IMR-90 (cell line): ENCODE data around the gene NOM1. TPM values are rescaled to one million over a fixed set of nuclear protein-coding genes. Genes with fewer than 3 reads are reported as not detected.

Source experiments
- ATAC-seq: fragments of 200-7000 bp; cut with Tn5 transposase; 2 replicates; pipeline ENCODE4 v1.9.1; 2020; ENCODE audit warnings: low read depth, mild to moderate bottlenecking, moderate library complexity
- BruUV-seq: library from RNA; stranded (reverse); fragments of 400-500 nt; replicated peaks from 2 replicates; lab custom pipeline; 2021; lab: Mats Ljungman, UMichigan
- CTCF ChIA-PET: fragments of 300-600 bp; formaldehyde crosslinking; extraction: SDS; loops from one replicate; lab custom pipeline; 2021; ENCODE audit warnings: antibody characterized with exemption; lab: Yijun Ruan, JAX
- POLR2A ChIA-PET: fragments of 300-600 bp; sonication (Branson Sonifier 250); formaldehyde crosslinking; loops from one replicate; lab custom pipeline; 2022; ENCODE audit warnings: antibody characterized with exemption; ENCODE audit not compliant: unreplicated experiment; lab: Charles Lee
- DNase-seq: peaks from one replicate; pipeline ENCODE4 v3.0.0; 2013
- H2AFZ ChIP-seq: replicated peaks from 2 replicates; pipeline ENCODE3; 2013; ENCODE audit warnings: low read length, mild to moderate bottlenecking; ENCODE audit not compliant: poor library complexity
- H2AK5ac ChIP-seq: 2 replicates; pipeline ENCODE4 v1.6.1; 2013; ENCODE audit warnings: low read depth, low read length, inconsistent platforms
- H2AK9ac ChIP-seq: replicated peaks from 2 replicates; pipeline ENCODE3; 2013; ENCODE audit warnings: mild to moderate bottlenecking, low read depth, low read length, moderate library complexity; ENCODE audit not compliant: poor library complexity
- H2BK120ac ChIP-seq: 2 replicates; pipeline ENCODE4 v1.6.1; 2013; ENCODE audit warnings: low read depth, low read length, inconsistent platforms
- H2BK15ac ChIP-seq: 3 replicates; pipeline ENCODE4 v1.6.1; 2013; ENCODE audit warnings: low read depth, low read length, inconsistent platforms
- H2BK20ac ChIP-seq: 2 replicates; pipeline ENCODE4 v1.6.1; 2013; ENCODE audit warnings: low read depth, mild to moderate bottlenecking, inconsistent platforms, low read length, moderate library complexity
- H2BK5ac ChIP-seq: 2 replicates; pipeline ENCODE4 v1.6.1; 2013; ENCODE audit warnings: mild to moderate bottlenecking, low read depth, low read length, inconsistent platforms; ENCODE audit not compliant: poor library complexity, severe bottlenecking
- H3K14ac ChIP-seq: replicated peaks from 2 replicates; pipeline ENCODE4 v1.6.1; 2013; ENCODE audit warnings: low read depth, low read length, inconsistent platforms
- H3K18ac ChIP-seq: 2 replicates; pipeline ENCODE4 v1.6.1; 2013; ENCODE audit warnings: low read depth, low read length, control low read depth
- H3K23ac ChIP-seq: 2 replicates; pipeline ENCODE4 v1.6.1; 2013; ENCODE audit warnings: low read depth, low read length, inconsistent platforms
- H3K27ac ChIP-seq: 2 replicates; pipeline ENCODE4 v1.5.1; 2013; ENCODE audit warnings: mild to moderate bottlenecking, control low read depth, low read length; ENCODE audit not compliant: insufficient read depth
- H3K27me3 ChIP-seq: 2 replicates; pipeline ENCODE4 v1.6.1; 2013; ENCODE audit warnings: low read length; ENCODE audit not compliant: control insufficient read depth, insufficient read depth
- H3K36me3 ChIP-seq: 2 replicates; pipeline ENCODE4 v1.6.1; 2013; ENCODE audit warnings: low read length, mixed read lengths; ENCODE audit not compliant: control insufficient read depth, insufficient read depth
- H3K4ac ChIP-seq: 2 replicates; pipeline ENCODE4 v1.6.1; 2013; ENCODE audit warnings: low read depth, low read length, inconsistent platforms
- H3K4me1 ChIP-seq: 2 replicates; pipeline ENCODE4 v1.6.1; 2013; ENCODE audit warnings: low read length, mixed read lengths; ENCODE audit not compliant: control insufficient read depth, insufficient read depth
- H3K4me2 ChIP-seq: 2 replicates; pipeline ENCODE4 v1.6.1; 2013; ENCODE audit warnings: low read depth, mild to moderate bottlenecking, control low read depth, low read length, moderate library complexity
- H3K4me3 ChIP-seq: 2 replicates; pipeline ENCODE4 v1.5.1; 2013; ENCODE audit warnings: low read depth, mild to moderate bottlenecking, control low read depth, low read length, moderate library complexity; ENCODE audit not compliant: insufficient read depth
- H3K56ac ChIP-seq: 2 replicates; pipeline ENCODE4 v1.6.1; 2013; ENCODE audit warnings: low read length, inconsistent platforms; ENCODE audit not compliant: insufficient read depth; ENCODE audit errors: extremely low read depth
- H3K79me1 ChIP-seq, 2 experiments: 2 replicates each; pipeline ENCODE4 v1.6.1; 2013; ENCODE audit warnings: low read length in 2 of 2, inconsistent platforms in 1 of 2, low read depth in 1 of 2
- H3K9ac ChIP-seq: 2 replicates; pipeline ENCODE4 v1.6.1; 2013; ENCODE audit warnings: low read depth, low read length, control low read depth
- H3K9me1 ChIP-seq: 2 replicates; pipeline ENCODE4 v1.6.1; 2013; ENCODE audit warnings: low read length, inconsistent platforms; ENCODE audit not compliant: insufficient read depth
- H3K9me3 ChIP-seq: 2 replicates; pipeline ENCODE4 v1.6.1; 2013; ENCODE audit warnings: low read length; ENCODE audit not compliant: control insufficient read depth, insufficient read depth
- H4K20me1 ChIP-seq: 2 replicates; pipeline ENCODE4 v1.6.1; 2013; ENCODE audit warnings: low read length, inconsistent platforms; ENCODE audit not compliant: insufficient read depth
- H4K5ac ChIP-seq: 2 replicates; pipeline ENCODE4 v1.6.1; 2013; ENCODE audit warnings: mild to moderate bottlenecking, low read depth, low read length, control low read depth
- H4K8ac ChIP-seq, 2 experiments: 2 replicates each; pipeline ENCODE4 v1.6.1; 2013; ENCODE audit warnings: low read depth in 2 of 2, low read length in 2 of 2, control low read depth in 1 of 2, inconsistent platforms in 1 of 2
- H4K91ac ChIP-seq: 2 replicates; pipeline ENCODE4 v1.6.1; 2013; ENCODE audit warnings: low read depth, low read length, inconsistent platforms; ENCODE audit not compliant: insufficient read depth
- BHLHE40 ChIP-seq: fragments of 150-350 bp; IDR thresholded peaks from 2 replicates; pipeline ENCODE4 v1.6.1; 2016; ENCODE audit warnings: mild to moderate bottlenecking, low read depth, low read length
- CEBPB ChIP-seq: IDR thresholded peaks from 2 replicates; pipeline ENCODE4 v1.6.1; 2012; ENCODE audit warnings: low read depth, low read length, improper control_type of control experiment
- CHD1 ChIP-seq: IDR thresholded peaks from 2 replicates; pipeline ENCODE4 v1.6.1; 2012; ENCODE audit warnings: low read depth, low read length, improper control_type of control experiment
- CTCF ChIP-seq: conservative IDR thresholded peaks from 2 replicates; pipeline ENCODE4 v1.5.1; 2012; ENCODE audit warnings: mild to moderate bottlenecking, low read depth, low read length, improper control_type of control experiment
- ELK1 ChIP-seq: fragments of 150-350 bp; IDR thresholded peaks from 2 replicates; pipeline ENCODE4 v1.6.1; 2016; ENCODE audit warnings: low read depth, mild to moderate bottlenecking, low read length, moderate library complexity, borderline replicate concordance
- FOS ChIP-seq: fragments of 150-350 bp; IDR thresholded peaks from 2 replicates; pipeline ENCODE4 v1.6.1; 2016; ENCODE audit warnings: low read depth, low read length
- MAFK ChIP-seq: IDR thresholded peaks from 2 replicates; pipeline ENCODE4 v1.6.1; 2012; ENCODE audit warnings: low read depth, low read length, improper control_type of control experiment
- MAZ ChIP-seq: IDR thresholded peaks from 2 replicates; pipeline ENCODE4 v1.6.1; 2012; ENCODE audit warnings: low read depth, mild to moderate bottlenecking, low read length, improper control_type of control experiment, moderate library complexity, borderline replicate concordance
- MXI1 ChIP-seq: IDR thresholded peaks from 2 replicates; pipeline ENCODE4 v1.6.1; 2012; ENCODE audit warnings: low read depth, mild to moderate bottlenecking, low read length, moderate library complexity, borderline replicate concordance
- NFE2L2 ChIP-seq: fragments of 150-350 bp; IDR thresholded peaks from 2 replicates; pipeline ENCODE4 v1.6.1; 2016; ENCODE audit warnings: low read depth, mild to moderate bottlenecking, low read length
- POLR2A ChIP-seq: IDR thresholded peaks from 2 replicates; pipeline ENCODE4 v1.6.1; 2012; ENCODE audit warnings: mild to moderate bottlenecking, low read depth, low read length
- RAD21 ChIP-seq: IDR thresholded peaks from 2 replicates; pipeline ENCODE4 v1.6.1; 2012; ENCODE audit warnings: low read length, improper control_type of control experiment
- RCOR1 ChIP-seq: IDR thresholded peaks from 2 replicates; pipeline ENCODE4 v1.6.1; 2012; ENCODE audit warnings: mild to moderate bottlenecking, low read length, improper control_type of control experiment; ENCODE audit not compliant: insufficient replicate concordance
- RFX5 ChIP-seq: IDR thresholded peaks from 2 replicates; pipeline ENCODE4 v1.8.0; 2012; ENCODE audit warnings: low read depth, mild to moderate bottlenecking, low read length, moderate library complexity
- SMC3 ChIP-seq: fragments of 150-350 bp; IDR thresholded peaks from 2 replicates; pipeline ENCODE4 v1.6.1; 2016; ENCODE audit warnings: low read depth, mild to moderate bottlenecking, antibody characterized with exemption, low read length, moderate library complexity
- WGBS, 2 experiments: methylation state at CpG; one replicate each; pipeline versions ENCODE4 v1.1.5 to v1.1.7; 2013; ENCODE audit warnings: missing lambda C conversion rate in 2 of 2; ENCODE audit not compliant: insufficient read length in 1 of 2; ENCODE audit errors: extremely low coverage in 2 of 2; 5-methylcytosine and 5-hydroxymethylcytosine counted together
- dilution Hi-C: fragments of 300-500 bp; cut with HindIII; formaldehyde crosslinking; loops from one replicate; pipeline ENCODE4 v1.14.3; 2018; ENCODE audit warnings: low sequenced_read_pairs; ENCODE audit not compliant: unreplicated experiment
- in situ Hi-C: fragments of 300-500 bp; cut with MboI; formaldehyde crosslinking; loops from 3 replicates; pipeline ENCODE4 v1.14.3; 2019; ENCODE audit warnings: low sequenced_read_pairs, inconsistent platforms, mixed read lengths
- intact Hi-C: fragments of 100-400 bp; cut with micrococcal nuclease; formaldehyde crosslinking; loops from 2 replicates; pipeline ENCODE4 v1.10.0; 2022
- polyA plus RNA-seq, 3 experiments: library from polyadenylated mRNA; depleted of rRNA; stranded (reverse); fragments of >200 nt; gene quantifications; 2 replicates each; pipeline ENCODE4 v1.2.3, GENCODE V29; 2012; ENCODE audit warnings: low replicate concordance in 1 of 3
- total RNA-seq: library from RNA; depleted of rRNA; stranded (reverse); fragments of >200 nt; gene quantifications from 2 replicates; pipeline ENCODE4 v1.2.3, GENCODE V29; 2012
- TF ChIP-seq, protein P1 (sequence below): fragments of 150-350 bp; IDR thresholded peaks from 2 replicates; pipeline ENCODE4 v1.6.1; 2017; ENCODE audit warnings: mild to moderate bottlenecking, antibody characterized with exemption, low read length, low read depth

The NOM1 gene
- total and polyA plus RNA-seq, 2 of the 4 experiments (the other 2 are of a cell fraction) = 15.3 to 15.4 TPM

- no peak overlapping the region for H3K27ac ChIP-seq
- no peak overlapping the region for H3K4me2 ChIP-seq
- no peak overlapping the region for H3K4me3 ChIP-seq
- H4K91ac ChIP-seq = no peak overlapping the region
- H3K9ac ChIP-seq = no peak overlapping the region
- H3K14ac ChIP-seq = no peak overlapping the region
- no peak overlapping the region for H3K23ac ChIP-seq
- H3K79me1 ChIP-seq = no peaks in the 10 kb centered on the region
- peaks cover 7% of the 10 kb centered on the region for H3K9me3 ChIP-seq
- H3K56ac ChIP-seq = no peak overlapping the region
- dilution Hi-C loops (no loop called here), in situ Hi-C loops (no loop called here), intact Hi-C loops (no loop called here)
- H3K4me1 ChIP-seq = no peaks in the 10 kb centered on the region
- ATAC-seq (no peak), DNase-seq (no peak)
- H2AFZ ChIP-seq = no peak overlapping the region
- ChIA-PET POLR2A (no interaction called here), CTCF (interaction anchor here (1.4 kb wide), 1 partner anchor 10 kb away, joined by 3 read pairs; no protein-coding TSS in a partner anchor)
- no peak for TF ChIP-seq ELK1
- TF ChIP-seq FOS = no peak
- TF ChIP-seq NFE2L2 = no peak
- TF ChIP-seq MAZ = no peak
- no peak for TF ChIP-seq SMC3
- TF ChIP-seq CHD1 = no peak
- TF ChIP-seq RAD21 = no peak
- no peak for TF ChIP-seq CEBPB
- TF ChIP-seq RFX5 = no peak
- no peak for TF ChIP-seq POLR2A
- TF ChIP-seq MXI1 = no peak
- TF ChIP-seq BHLHE40 = no peak
- TF ChIP-seq CTCF = no peak
- no peak for TF ChIP-seq RCOR1
- TF ChIP-seq MAFK = no peak
- TF ChIP-seq, protein P1, sequence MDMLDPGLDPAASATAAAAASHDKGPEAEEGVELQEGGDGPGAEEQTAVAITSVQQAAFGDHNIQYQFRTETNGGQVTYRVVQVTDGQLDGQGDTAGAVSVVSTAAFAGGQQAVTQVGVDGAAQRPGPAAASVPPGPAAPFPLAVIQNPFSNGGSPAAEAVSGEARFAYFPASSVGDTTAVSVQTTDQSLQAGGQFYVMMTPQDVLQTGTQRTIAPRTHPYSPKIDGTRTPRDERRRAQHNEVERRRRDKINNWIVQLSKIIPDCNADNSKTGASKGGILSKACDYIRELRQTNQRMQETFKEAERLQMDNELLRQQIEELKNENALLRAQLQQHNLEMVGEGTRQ = no peak
- no peak overlapping the region for H2BK5ac ChIP-seq
- H2AK5ac ChIP-seq = no peak overlapping the region
- H3K27me3 ChIP-seq = peaks cover 47% of the 10 kb centered on the region
- H3K36me3 ChIP-seq = no peaks in the 10 kb centered on the region
- no peak overlapping the region for H3K4ac ChIP-seq
- whole genome bisulfite sequencing, 2 experiments = 47% methylated on average over 5 of the region's 10 CpGs; no CpG with 5 or more reads in 1 of the 2 experiments
- no TSS peak for BruUV-seq
- no peaks in the 10 kb centered on the region for H4K20me1 ChIP-seq
- no peaks in the 10 kb centered on the region for H3K9me1 ChIP-seq
- no peak overlapping the region for H2BK15ac ChIP-seq
- H4K8ac ChIP-seq = no peak overlapping the region
- H3K18ac ChIP-seq = no peak overlapping the region
- H2BK20ac ChIP-seq = no peak overlapping the region
- H2AK9ac ChIP-seq = no peak overlapping the region
- H2BK120ac ChIP-seq = no peak overlapping the region
- H4K5ac ChIP-seq = no peak overlapping the region
Observed at GRCh38 chr7:156993925-156994235, 44.4 kb downstream of the NOM1 start.
